H1 (cell line): Measurements from ENCODE around the gene CCDC12. TPM values are rescaled to one million over a fixed set of nuclear protein-coding genes. Genes with fewer than 3 reads are reported as not detected.

Source experiments
- CTCF ChIA-PET: fragments of 300-600 bp; sonication (Branson Sonifier 250); formaldehyde crosslinking; loops from one replicate; lab custom pipeline; 2021; ENCODE audit not compliant: partially characterized antibody; lab: Charles Lee
- POLR2A ChIA-PET: fragments of 300-600 bp; sonication (Branson Sonifier 250); formaldehyde crosslinking; loops from one replicate; lab custom pipeline; 2021; ENCODE audit warnings: inconsistent platforms; ENCODE audit not compliant: partially characterized antibody; lab: Charles Lee
- DNase-seq, 2 experiments: peaks; one replicate each; pipeline versions ENCODE4 v3.0.0 to v3.0.0-alpha.2; 2010 to 2022; ENCODE audit warnings: low spot score in 2 of 2, low read depth in 1 of 2, mixed read lengths in 1 of 2
- FAIRE-seq: peaks from 2 replicates; lab custom pipeline; 2011; peaks lifted over from hg19 to GRCh38; lab: Jason Lieb, UNC
- H2AFZ ChIP-seq: 2 replicates; pipeline ENCODE4 v1.8.1; 2012; ENCODE audit warnings: low read length, inconsistent platforms
- H2AK5ac ChIP-seq: 2 replicates; pipeline ENCODE4 v1.6.1; 2013; ENCODE audit warnings: low read depth, low read length
- H2BK120ac ChIP-seq: replicated peaks from 2 replicates; pipeline ENCODE3; 2013; ENCODE audit warnings: low read depth, low read length, inconsistent platforms
- H2BK12ac ChIP-seq: 2 replicates; pipeline ENCODE4 v1.6.1; 2013; ENCODE audit warnings: low read depth, low read length
- H2BK15ac ChIP-seq: 2 replicates; pipeline ENCODE4 v1.6.1; 2013; ENCODE audit warnings: low read length
- H2BK20ac ChIP-seq: 2 replicates; pipeline ENCODE4 v1.6.1; 2013; ENCODE audit warnings: low read length
- H2BK5ac ChIP-seq: 2 replicates; pipeline ENCODE4 v1.6.1; 2013; ENCODE audit warnings: low read depth, low read length
- H3K14ac ChIP-seq: 2 replicates; pipeline ENCODE4 v1.6.1; 2013; ENCODE audit warnings: inconsistent platforms; ENCODE audit not compliant: insufficient read length
- H3K18ac ChIP-seq: 2 replicates; pipeline ENCODE4 v1.6.1; 2013; ENCODE audit warnings: low read length; ENCODE audit errors: extremely low read depth
- H3K23ac ChIP-seq: 2 replicates; pipeline ENCODE4 v1.6.1; 2013; ENCODE audit warnings: inconsistent platforms; ENCODE audit not compliant: insufficient read length
- H3K23me2 ChIP-seq: 2 replicates; pipeline ENCODE4 v1.6.1; 2013; ENCODE audit warnings: low read depth, low read length
- H3K27ac ChIP-seq: 2 replicates; pipeline ENCODE4 v1.6.1; 2011; ENCODE audit warnings: low read depth, low read length, inconsistent platforms
- H3K27me3 ChIP-seq, 4 experiments: replicated peaks in 1 of 4; 1 replicate in 1 of 4; 2 replicates in 3 of 4; pipeline versions ENCODE4 v1.6.1 to v1.8.1; 2011 to 2013; ENCODE audit warnings: low read length in 3 of 4, mild to moderate bottlenecking in 3 of 4, inconsistent platforms in 2 of 4, mixed read lengths in 2 of 4, moderate library complexity in 1 of 4; ENCODE audit not compliant: control insufficient read depth in 3 of 4, insufficient read depth in 3 of 4; ENCODE audit errors: extremely low read depth in 1 of 4
- H3K36me3 ChIP-seq, 4 experiments: 2 replicates each; pipeline versions ENCODE4 v1.6.1 to v1.8.1; 2011 to 2013; ENCODE audit warnings: mild to moderate bottlenecking in 4 of 4, low read length in 3 of 4, moderate library complexity in 2 of 4, control low read depth in 1 of 4, inconsistent platforms in 1 of 4; ENCODE audit not compliant: insufficient read depth in 4 of 4, control insufficient read depth in 2 of 4
- H3K4ac ChIP-seq: replicated peaks from 2 replicates; pipeline ENCODE3; 2013; ENCODE audit warnings: low read length, low read depth, mixed read lengths, inconsistent platforms; ENCODE audit not compliant: insufficient read length
- H3K4me1 ChIP-seq, 4 experiments: replicated peaks in 1 of 4; 1 replicate in 1 of 4; 2 replicates in 3 of 4; pipeline versions ENCODE4 v1.6.1 to v1.8.1; 2011 to 2013; ENCODE audit warnings: low read length in 3 of 4, inconsistent platforms in 2 of 4, mixed read lengths in 1 of 4; ENCODE audit not compliant: insufficient read depth in 4 of 4, control insufficient read depth in 3 of 4
- H3K4me2 ChIP-seq, 2 experiments: 2 replicates each; pipeline versions ENCODE4 v1.6.1 to v1.8.1; 2011 to 2013; ENCODE audit warnings: low read depth in 2 of 2, low read length in 2 of 2, control low read depth in 1 of 2, inconsistent platforms in 1 of 2, mild to moderate bottlenecking in 1 of 2; ENCODE audit not compliant: insufficient read depth in 1 of 2
- H3K4me3 ChIP-seq, 4 experiments: fragments of 200-600, 300-600 bp in 1 of 4; sonication (generic), shearing (Covaris generic), sonication (Bioruptor Twin) in 1 of 4; 2 replicates each; pipeline versions ENCODE4 v1.5.1 to v1.8.1; 2011 to 2016; ENCODE audit warnings: low read length in 4 of 4, low read depth in 3 of 4, control low read depth in 2 of 4, inconsistent platforms in 2 of 4, mild to moderate bottlenecking in 2 of 4, mixed read lengths in 1 of 4, moderate library complexity in 1 of 4; ENCODE audit not compliant: insufficient read depth in 2 of 4; ENCODE audit errors: extremely low read depth in 1 of 4
- H3K56ac ChIP-seq: replicated peaks from 2 replicates; pipeline ENCODE3; 2013; ENCODE audit warnings: low read depth, mild to moderate bottlenecking, mixed read lengths, low read length, inconsistent platforms; ENCODE audit not compliant: insufficient read length
- H3K79me1 ChIP-seq: 2 replicates; pipeline ENCODE4 v1.6.1; 2013; ENCODE audit warnings: low read depth, low read length, control low read depth
- H3K79me2 ChIP-seq, 2 experiments: 2 replicates each; pipeline versions ENCODE4 v1.6.1 to v1.8.1; 2012 to 2013; ENCODE audit warnings: low read length in 2 of 2, mild to moderate bottlenecking in 2 of 2, inconsistent platforms in 1 of 2; ENCODE audit not compliant: insufficient read depth in 2 of 2, control insufficient read depth in 1 of 2
- H3K9ac ChIP-seq, 4 experiments: replicated peaks in 1 of 4; 1 replicate in 1 of 4; 2 replicates in 3 of 4; pipeline versions ENCODE4 v1.6.1 to v1.8.1; 2011 to 2013; ENCODE audit warnings: low read depth in 3 of 4, low read length in 3 of 4, control low read depth in 2 of 4, mild to moderate bottlenecking in 2 of 4, moderate library complexity in 2 of 4, inconsistent platforms in 1 of 4; ENCODE audit errors: extremely low read depth in 1 of 4
- H3K9me3 ChIP-seq, 2 experiments: 2 replicates each; pipeline versions ENCODE4 v1.6.1 to v1.8.1; 2012 to 2013; ENCODE audit warnings: mild to moderate bottlenecking in 2 of 2, moderate library complexity in 2 of 2, control low read depth in 1 of 2, inconsistent platforms in 1 of 2, low read depth in 1 of 2, low read length in 1 of 2, mixed read lengths in 1 of 2; ENCODE audit not compliant: insufficient read depth in 2 of 2
- H4K20me1 ChIP-seq, 2 experiments: replicated peaks in 1 of 2; 2 replicates each; pipeline versions ENCODE3 to v1.8.1; 2011 to 2013; ENCODE audit warnings: inconsistent platforms in 2 of 2, low read length in 2 of 2, mild to moderate bottlenecking in 1 of 2; ENCODE audit not compliant: insufficient read depth in 2 of 2, control insufficient read depth in 1 of 2
- H4K5ac ChIP-seq: 2 replicates; pipeline ENCODE4 v1.6.1; 2013; ENCODE audit warnings: low read length, low read depth, mixed read lengths, inconsistent platforms; ENCODE audit not compliant: insufficient read length
- H4K8ac ChIP-seq: 2 replicates; pipeline ENCODE4 v1.8.0; 2013; ENCODE audit warnings: mild to moderate bottlenecking, moderate library complexity, low read length, inconsistent platforms; ENCODE audit not compliant: insufficient read depth; ENCODE audit errors: extremely low read depth
- H4K91ac ChIP-seq: replicated peaks from 2 replicates; pipeline ENCODE3; 2013; ENCODE audit warnings: low read length, mixed read lengths, inconsistent platforms; ENCODE audit not compliant: insufficient read length
- BCL11A ChIP-seq, 2 experiments: IDR thresholded peaks; one replicate each; pipeline ENCODE4 v1.6.1; 2011; ENCODE audit warnings: low read depth in 2 of 2, low read length in 2 of 2, mild to moderate bottlenecking in 2 of 2
- HDAC2 ChIP-seq, 2 experiments: fragments of 300-600 bp in 1 of 2; sonication (generic) in 1 of 2; IDR thresholded peaks; 2 replicates each; pipeline ENCODE4 v1.6.1; 2011 to 2012; ENCODE audit warnings: low read depth in 2 of 2, low read length in 2 of 2, mild to moderate bottlenecking in 2 of 2, moderate library complexity in 2 of 2, borderline replicate concordance in 1 of 2, inconsistent platforms in 1 of 2
- POU5F1 ChIP-seq: IDR thresholded peaks from 2 replicates; pipeline ENCODE4 v1.6.1; 2011; ENCODE audit warnings: low read depth, mild to moderate bottlenecking, low read length, moderate library complexity
- SIRT6 ChIP-seq: IDR thresholded peaks from one replicate; pipeline ENCODE4 v1.7.1; 2012; ENCODE audit warnings: low read length, inconsistent platforms
- SP2 ChIP-seq: IDR thresholded peaks from 2 replicates; pipeline ENCODE4 v1.6.1; 2012; ENCODE audit warnings: mild to moderate bottlenecking, low read length, inconsistent platforms
- SRF ChIP-seq: IDR thresholded peaks from 2 replicates; pipeline ENCODE4 v1.6.1; 2011; ENCODE audit warnings: mild to moderate bottlenecking, low read depth, low read length, moderate library complexity
- TAF7 ChIP-seq: optimal IDR thresholded peaks from 2 replicates; pipeline ENCODE3; 2011; ENCODE audit warnings: low read depth, mild to moderate bottlenecking, inconsistent platforms, low read length, moderate library complexity, borderline replicate concordance
- WGBS, 2 experiments: shearing (Covaris generic) in 1 of 2; methylation state at CpG; one replicate each; pipeline versions ENCODE4 v1.1.6 to v1.1.7; 2013 to 2015; ENCODE audit warnings: low lambda C conversion rate in 2 of 2, mixed read lengths in 2 of 2, inconsistent platforms in 1 of 2, low coverage in 1 of 2, missing lambda C conversion rate in 1 of 2; ENCODE audit not compliant: insufficient replicate concordance in 2 of 2, insufficient coverage in 1 of 2, insufficient read length in 1 of 2; ENCODE audit errors: extremely low coverage in 1 of 2, missing lambda C conversion rate in 1 of 2; 5-methylcytosine and 5-hydroxymethylcytosine counted together
- polyA plus RNA-seq, 7 experiments: library from polyadenylated mRNA; depleted of rRNA in 3 of 7; stranded (reverse) in 5 of 7; unstranded in 2 of 7; fragments of >200 nt in 5 of 7; fragments of 200-250 nt in 2 of 7; gene quantifications; 1 replicate in 5 of 7; 2 replicates in 1 of 7; 4 replicates in 1 of 7; pipeline versions ENCODE4 v1.2.1 to v1.2.3, GENCODE V29; 2011 to 2013; ENCODE audit warnings: missing spikeins in 2 of 7, mixed read lengths in 2 of 7
- total RNA-seq: library from RNA; stranded (reverse); fragmentation: NEBNext Ultra II Directional; extraction: Animal tissue kit (Norgen Biotek cat#: 25700); gene quantifications from 2 replicates; pipeline ENCODE4 v1.2.1, GENCODE V29; 2021
- TF ChIP-seq, protein P1 (sequence below): IDR thresholded peaks from 2 replicates; pipeline ENCODE4 v1.6.1; 2011; ENCODE audit warnings: low read length, improper control_type of control experiment
- TF ChIP-seq, protein P2 (sequence below): IDR thresholded peaks from 2 replicates; pipeline ENCODE4 v1.6.1; 2011; ENCODE audit warnings: low read depth, mild to moderate bottlenecking, low read length; ENCODE audit not compliant: insufficient read depth

CCDC12 gene
- total and polyA plus RNA-seq, 2 of the 8 experiments (the other 6 are each of a cell fraction or from before 2014, with no cell fraction given), result 29.5 to 41.3 TPM

DNA sequence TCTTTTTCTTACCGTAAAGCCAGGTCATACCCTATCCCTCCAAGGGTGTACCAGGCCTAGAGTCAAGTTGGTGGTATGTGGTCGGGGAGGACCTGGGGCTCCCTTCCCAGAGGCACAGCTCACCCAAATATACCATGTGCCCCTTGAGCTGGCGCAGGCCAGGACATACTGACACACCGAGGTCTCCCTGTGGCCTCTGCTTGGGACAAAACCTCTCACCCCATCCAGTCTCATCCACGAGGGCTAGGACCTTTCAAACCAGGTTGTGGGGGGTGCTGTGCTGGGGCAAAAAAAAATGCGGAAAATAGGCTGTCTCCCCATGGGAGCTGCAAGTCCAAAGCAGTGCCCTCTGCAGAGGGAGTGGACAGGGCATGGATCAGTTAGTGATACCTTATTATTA lies 76.2 kb downstream of the CCDC12 start:
- no peaks in the 10 kb centered on the region for H3K36me3 ChIP-seq
- FAIRE-seq (no peak), DNase-seq (no peak)
- H3K23me2 ChIP-seq, result peaks cover 5% of the 10 kb centered on the region; the same call in 1 of the 2 replicates
- H2AFZ ChIP-seq, result no peak overlapping the region
- H2BK120ac ChIP-seq, result no peak overlapping the region
- no peak overlapping the region for H2BK12ac ChIP-seq
- H3K4ac ChIP-seq, result no peak overlapping the region
- H2BK5ac ChIP-seq, result no peak overlapping the region
- H2AK5ac ChIP-seq, result no peak overlapping the region
- H3K23ac ChIP-seq, result no peak overlapping the region
- H4K91ac ChIP-seq, result no peak overlapping the region
- H4K8ac ChIP-seq, result no peak overlapping the region
- ChIA-PET CTCF (interaction anchor here (0.6 to 13.3 kb wide), 15 partner anchors 9 to 517 kb away, joined by 3 to 91 read pairs (median 6); partner anchors contain the start of gene MYL3), POLR2A (interaction anchor here (1.0 to 1.6 kb wide), 3 partner anchors 9 to 480 kb away, joined by 3 to 4 read pairs (median 3); partner anchors contain the start of gene PTPN23)
- H3K56ac ChIP-seq, result no peak overlapping the region
- H4K20me1 ChIP-seq, result peaks cover 0 to 2% of the 10 kb centered on the region in 2 experiments
- H3K14ac ChIP-seq, result no peak overlapping the region
- no peak overlapping the region for H3K9ac ChIP-seq
- H3K9me3 ChIP-seq, result no peaks in the 10 kb centered on the region
- no peak overlapping the region for H3K18ac ChIP-seq
- peaks cover 0 to 7% (median 2%) of the 10 kb centered on the region in 4 experiments; a peak in 4 of 7 replicates for H3K4me1 ChIP-seq
- H2BK20ac ChIP-seq, result no peak overlapping the region
- H3K27ac ChIP-seq, result no peak overlapping the region
- no peak overlapping the region for H3K4me2 ChIP-seq
- H3K4me3 ChIP-seq, result no peak overlapping the region
- no peaks in the 10 kb centered on the region for H3K79me1 ChIP-seq
- H3K79me2 ChIP-seq, result no peaks in the 10 kb centered on the region
- peaks cover 0 to 29% (median 20%) of the 10 kb centered on the region in 4 experiments; a peak in 5 of 7 replicates for H3K27me3 ChIP-seq
- 92% methylated on average over 6 of the region's 6 CpGs; no CpG with 5 or more reads in 1 of the 2 experiments for WGBS, 2 experiments
- H2BK15ac ChIP-seq, result no peak overlapping the region
- H4K5ac ChIP-seq, result no peak overlapping the region
- no peak for TF ChIP-seq SIRT6
- TF ChIP-seq BCL11A (IDR thresholded peaks at IDR 0.05; ENCODE audit: low read depth in 2 of 2, low read length in 2 of 2), result no peak
- no peak for TF ChIP-seq SRF
- no peak for TF ChIP-seq HDAC2 (IDR thresholded peaks at IDR 0.05; ENCODE audit: borderline replicate concordance in 1 of 2, low read depth in 2 of 2, low read length in 2 of 2)
- TF ChIP-seq POU5F1, result no peak
- TF ChIP-seq TAF7, result no peak
- no peak for TF ChIP-seq SP2
- TF ChIP-seq, protein P1, sequence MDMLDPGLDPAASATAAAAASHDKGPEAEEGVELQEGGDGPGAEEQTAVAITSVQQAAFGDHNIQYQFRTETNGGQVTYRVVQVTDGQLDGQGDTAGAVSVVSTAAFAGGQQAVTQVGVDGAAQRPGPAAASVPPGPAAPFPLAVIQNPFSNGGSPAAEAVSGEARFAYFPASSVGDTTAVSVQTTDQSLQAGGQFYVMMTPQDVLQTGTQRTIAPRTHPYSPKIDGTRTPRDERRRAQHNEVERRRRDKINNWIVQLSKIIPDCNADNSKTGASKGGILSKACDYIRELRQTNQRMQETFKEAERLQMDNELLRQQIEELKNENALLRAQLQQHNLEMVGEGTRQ, result no peak
- TF ChIP-seq, protein P2, sequence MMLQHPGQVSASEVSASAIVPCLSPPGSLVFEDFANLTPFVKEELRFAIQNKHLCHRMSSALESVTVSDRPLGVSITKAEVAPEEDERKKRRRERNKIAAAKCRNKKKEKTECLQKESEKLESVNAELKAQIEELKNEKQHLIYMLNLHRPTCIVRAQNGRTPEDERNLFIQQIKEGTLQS, result no peak
